K562 (cell line): ENCODE results near the gene SEC23IP.
A peak's percentile ranks its signal among the peaks of the same experiment; 100 is the strongest.

ENCODE experiments used
- ARNT ChIP-seq, 2 experiments: fragments of 450-650 bp; IDR thresholded peaks; 2 replicates each; pipeline ENCODE4 v1.6.1; 2016; ENCODE audit warnings: mild to moderate bottlenecking in 1 of 2
- CTCF ChIP-seq, 3 experiments: IDR thresholded peaks in 2 of 3; conservative IDR thresholded peaks in 1 of 3; 2 replicates each; pipeline ENCODE4 v1.5.1; 2011 to 2012; ENCODE audit warnings: low read length in 3 of 3, mild to moderate bottlenecking in 3 of 3, control low read depth in 2 of 3, improper control_type of control experiment in 1 of 3, inconsistent platforms in 1 of 3, low read depth in 1 of 3, mixed read lengths in 1 of 3, moderate library complexity in 1 of 3; ENCODE audit not compliant: insufficient read depth in 2 of 3
- JUN ChIP-seq, 2 experiments: sonication (generic) in 1 of 2; formaldehyde crosslinking in 1 of 2; IDR thresholded peaks; 2 replicates each; pipeline versions ENCODE4 v1.6.1 to v1.8.0; 2012 to 2022; ENCODE audit warnings: borderline replicate concordance in 2 of 2, mild to moderate bottlenecking in 2 of 2, improper control_type of control experiment in 1 of 2, low read depth in 1 of 2, low read length in 1 of 2, missing genetic modification reagents in 1 of 2
- KDM1A ChIP-seq, 2 experiments: fragments of 450-650 bp; IDR thresholded peaks; 2 replicates each; pipeline ENCODE4 v1.6.1; 2016; ENCODE audit warnings: mild to moderate bottlenecking in 2 of 2
- PHB ChIP-seq: fragments of 250-450 bp; sonication (Bioruptor Pico); IDR thresholded peaks from 2 replicates; pipeline ENCODE4 v1.5.0; 2021
- POLR2AphosphoS5 ChIP-seq: IDR thresholded peaks from 2 replicates; pipeline ENCODE4 v1.6.1; 2011; ENCODE audit warnings: mild to moderate bottlenecking, low read depth, low read length, moderate library complexity; ENCODE audit not compliant: control insufficient read depth, insufficient read depth
- RB1 ChIP-seq: fragments of 450-650 bp; IDR thresholded peaks from 2 replicates; pipeline ENCODE4 v1.6.1; 2017; ENCODE audit warnings: low read depth, mild to moderate bottlenecking
- RBM15 ChIP-seq: fragments of 200-400 bp; formaldehyde crosslinking; IDR thresholded peaks from 2 replicates; pipeline ENCODE4 v1.6.1; 2018; ENCODE audit warnings: mild to moderate bottlenecking, low read length, moderate library complexity; ENCODE audit not compliant: insufficient read depth
- STAT5B ChIP-seq: fragments of 250-450 bp; sonication (Bioruptor Pico); IDR thresholded peaks from 2 replicates; pipeline ENCODE4 v1.8.0; 2021; ENCODE audit warnings: mild to moderate bottlenecking, inconsistent platforms
- U2AF1 ChIP-seq: fragments of 200-400 bp; formaldehyde crosslinking; optimal IDR thresholded peaks from 2 replicates; pipeline ENCODE3; 2017; ENCODE audit warnings: mild to moderate bottlenecking, low read depth, low read length, moderate library complexity
- ZNF146 ChIP-seq: IDR thresholded peaks from one replicate; pipeline ENCODE4 v1.6.1; 2018; ENCODE audit warnings: missing compliant biosample characterization; ENCODE audit not compliant: unreplicated experiment
- ZNF431 ChIP-seq: sonication (generic); formaldehyde crosslinking; IDR thresholded peaks from 2 replicates; pipeline ENCODE4 v1.8.0; 2022; ENCODE audit warnings: mild to moderate bottlenecking, missing genetic modification reagents

- TF ChIP-seq RB1 (no peak), POLR2AphosphoS5 (peak; percentile 58; the same call in 1 of the 2 replicates), ARNT (IDR thresholded peaks at IDR 0.05) (peak in 1 of 2 experiments; percentile 26; a peak in 1 of 4 replicates), KDM1A (IDR thresholded peaks at IDR 0.05) (no peak), CTCF (IDR thresholded peaks at IDR 0.05 in 2 of 3, conservative IDR thresholded peaks at IDR 0.05 in 1 of 3; ENCODE audit: insufficient read depth in 2 of 3, low read depth in 1 of 3, low read length in 3 of 3) (no peak), JUN (IDR thresholded peaks at IDR 0.05; ENCODE audit: borderline replicate concordance, low read depth, low read length) (no peak), JUN (CRISPR knock-in tag; IDR thresholded peaks at IDR 0.05; ENCODE audit: borderline replicate concordance) (no peak), RBM15 (no peak), PHB (CRISPR knock-in tag) (no peak), STAT5B (CRISPR knock-in tag) (no peak), ZNF146 (no peak), ZNF431 (CRISPR knock-in tag) (no peak), U2AF1 (no peak)
Measured at GRCh38 chr10:119892188-119893065, at the start of gene SEC23IP.
